Neural cell (in vitro differentiated cells): ENCODE data around the gene PRKCQ.

ENCODE experiments used
- CTCF ChIP-seq: fragments of 450-650 bp; IDR thresholded peaks from 2 replicates; pipeline ENCODE4 v1.5.1; 2014; ENCODE audit warnings: antibody characterized with exemption, mild to moderate bottlenecking, moderate library complexity; ENCODE audit not compliant: poor library complexity, severe bottlenecking
- EZH2 ChIP-seq: fragments of 200-600, 300-800 bp; shearing (Covaris generic), sonication (generic); IDR thresholded peaks from 2 replicates; pipeline ENCODE4 v1.6.1; 2014; ENCODE audit warnings: antibody characterized with exemption, low read length, borderline replicate concordance, mild to moderate bottlenecking; ENCODE audit not compliant: insufficient read depth, poor library complexity, severe bottlenecking
- MXI1 ChIP-seq: fragments of 450-650 bp; conservative IDR thresholded peaks from 2 replicates; pipeline ENCODE4 v1.6.1; 2014; ENCODE audit warnings: antibody characterized with exemption, mild to moderate bottlenecking; ENCODE audit not compliant: poor library complexity, severe bottlenecking
- POLR2AphosphoS5 ChIP-seq: IDR thresholded peaks from 2 replicates; pipeline ENCODE4 v1.6.1; 2012
- RAD21 ChIP-seq: fragments of 450-650 bp; conservative IDR thresholded peaks from 2 replicates; pipeline ENCODE4 v1.6.1; 2014; ENCODE audit warnings: antibody characterized with exemption, mild to moderate bottlenecking, moderate library complexity
- REST ChIP-seq: IDR thresholded peaks from 2 replicates; pipeline ENCODE4 v1.6.1; 2012; ENCODE audit warnings: borderline replicate concordance
- TAF1 ChIP-seq: IDR thresholded peaks from 2 replicates; pipeline ENCODE4 v1.6.1; 2012; ENCODE audit warnings: low read depth

- TF ChIP-seq EZH2 (no peak), RAD21 (no peak), MXI1 (no peak), REST (no peak), CTCF (no peak), TAF1 (no peak), POLR2AphosphoS5 (no peak)
These were observed 3.8 kb downstream of the PRKCQ start for GRCh38 chr10:6576326-6576725.
